Gastroesophageal sphincter (tissue), 4 donors: ENCODE data around the gene KRT15. TPM values are rescaled to one million over a fixed set of nuclear protein-coding genes. Genes with fewer than 3 reads are reported as not detected.
A peak's percentile ranks its signal among the peaks of the same experiment; 100 is the strongest.

Source experiments
- ATAC-seq: fragments of 150-250 bp; one replicate; pipeline ENCODE4 v1.9.1; 2016; ENCODE audit warnings: mild to moderate bottlenecking, moderate library complexity
- H3K27ac ChIP-seq, 4 donors: fragments of 200-600 bp; sonication (generic) in 3 of 4; 1 replicate in 3 of 4; 2 replicates in 1 of 4; pipeline ENCODE4 v1.5.1; 2016 to 2019
- H3K27me3 ChIP-seq: fragments of 200-600 bp; sonication (generic); one replicate; pipeline ENCODE4 v1.5.1; 2019
- H3K36me3 ChIP-seq, 2 donors: fragments of 200-600 bp; sonication (generic); one replicate each; pipeline ENCODE4 v1.5.1; 2019; ENCODE audit warnings: control low read depth in 1 of 2
- H3K4me1 ChIP-seq, 3 donors: fragments of 200-600 bp; sonication (generic); 1 replicate in 2 of 3; 2 replicates in 1 of 3; pipeline ENCODE4 v1.5.1; 2016 to 2019; ENCODE audit warnings: control low read depth in 2 of 3
- H3K4me3 ChIP-seq, 2 donors: fragments of 200-600 bp; sonication (generic); one replicate each; pipeline ENCODE4 v1.5.1; 2019; ENCODE audit warnings: mild to moderate bottlenecking in 1 of 2, moderate library complexity in 1 of 2
- H3K9me3 ChIP-seq, 3 donors: fragments of 200-600 bp; sonication (generic); one replicate each; pipeline ENCODE4 v1.5.1; 2017 to 2019; ENCODE audit warnings: control low read depth in 2 of 3
- CTCF ChIP-seq, 4 experiments: fragments of 200-600 bp in 2 of 4; fragments of 450-650 bp in 2 of 4; sonication (generic) in 1 of 4; IDR thresholded peaks; one replicate each; pipeline ENCODE4 v1.5.1; 2017 to 2019; ENCODE audit warnings: antibody characterized with exemption in 4 of 4, mild to moderate bottlenecking in 2 of 4, moderate library complexity in 2 of 4
- EP300 ChIP-seq: sonication (generic); formaldehyde crosslinking; IDR thresholded peaks from one replicate; pipeline ENCODE4 v1.6.1; 2017; ENCODE audit warnings: antibody characterized with exemption, mild to moderate bottlenecking
- POLR2A ChIP-seq, 2 donors: fragments of 450-650 bp; IDR thresholded peaks; one replicate each; pipeline ENCODE4 v1.6.1; 2017; ENCODE audit warnings: antibody characterized with exemption in 2 of 2, mild to moderate bottlenecking in 2 of 2, moderate library complexity in 1 of 2
- POLR2AphosphoS5 ChIP-seq: sonication (generic); formaldehyde crosslinking; IDR thresholded peaks from one replicate; pipeline ENCODE4 v1.6.1; 2017; ENCODE audit warnings: antibody characterized with exemption
- WGBS, 2 donors: methylation state at CpG; one replicate each; pipeline ENCODE4 v1.1.5; 2018; ENCODE audit warnings: low coverage in 1 of 2; 5-methylcytosine and 5-hydroxymethylcytosine counted together
- total RNA-seq, 4 donors: library from RNA; depleted of rRNA; stranded (reverse); fragments of >200 nt; gene quantifications; one replicate each; pipeline ENCODE4 v1.1.0, GENCODE V29; 2016

Gene KRT15
- total RNA-seq, 4 donors from 2014 or later = 1.2 to 129 (median 4.2) TPM

DNA sequence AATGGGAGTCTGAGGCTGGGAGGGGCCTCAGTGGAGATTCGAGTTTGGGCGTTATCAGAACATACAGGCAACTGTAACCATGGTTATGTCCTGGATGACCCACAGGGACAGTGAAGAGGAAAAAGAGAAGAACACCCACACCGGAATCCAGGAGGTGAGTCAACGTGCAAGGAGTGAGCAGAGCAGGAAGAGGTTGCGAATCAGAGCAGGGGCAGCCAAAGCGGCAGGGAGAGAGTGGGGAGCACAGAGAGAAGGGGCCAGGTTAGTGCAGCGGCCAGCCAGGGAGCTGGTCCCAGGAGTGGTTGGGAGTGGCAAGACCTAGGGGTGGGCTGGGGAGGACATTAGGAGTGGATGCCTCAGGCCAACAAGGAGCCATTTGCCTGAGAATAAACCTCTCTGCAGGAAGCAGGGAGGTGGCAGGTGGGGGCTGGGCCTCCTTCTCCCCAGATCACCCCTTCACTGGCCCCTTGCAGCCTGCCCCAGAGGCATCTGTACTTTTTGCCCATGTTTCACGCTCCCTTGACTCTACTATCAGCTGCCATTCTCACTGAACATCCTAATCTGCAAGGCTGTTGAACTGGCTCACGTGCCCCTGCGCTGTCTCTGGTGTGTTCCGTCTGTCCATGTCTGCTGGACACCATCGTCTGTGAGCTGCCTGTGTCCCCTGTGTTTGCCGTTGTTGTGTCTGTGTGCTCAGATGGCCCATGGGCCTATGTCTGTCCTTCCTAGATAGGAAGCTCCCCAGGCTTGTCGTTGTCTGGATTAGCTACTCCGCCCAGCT is 18.4 kb downstream of the KRT15 start:
- no peaks in the 10 kb centered on the region for H3K9me3 ChIP-seq
- no peaks in the 10 kb centered on the region for H3K36me3 ChIP-seq
- H3K27ac ChIP-seq = no peak overlapping the region
- 55 to 74% methylated on average over 7 to 10 of the region's 15 CpGs for WGBS, 2 donors
- peaks cover 0 to 8% (median 0%) of the 10 kb centered on the region in 3 donors for H3K4me1 ChIP-seq
- TF ChIP-seq CTCF (IDR thresholded peaks at IDR 0.05) (no peak), POLR2A (IDR thresholded peaks at IDR 0.05) (no peak), POLR2AphosphoS5 (no peak), EP300 (no peak)
- peaks cover 6% of the 10 kb centered on the region for H3K27me3 ChIP-seq
- no peak overlapping the region for H3K4me3 ChIP-seq
- no peak for ATAC-seq

DNA sequence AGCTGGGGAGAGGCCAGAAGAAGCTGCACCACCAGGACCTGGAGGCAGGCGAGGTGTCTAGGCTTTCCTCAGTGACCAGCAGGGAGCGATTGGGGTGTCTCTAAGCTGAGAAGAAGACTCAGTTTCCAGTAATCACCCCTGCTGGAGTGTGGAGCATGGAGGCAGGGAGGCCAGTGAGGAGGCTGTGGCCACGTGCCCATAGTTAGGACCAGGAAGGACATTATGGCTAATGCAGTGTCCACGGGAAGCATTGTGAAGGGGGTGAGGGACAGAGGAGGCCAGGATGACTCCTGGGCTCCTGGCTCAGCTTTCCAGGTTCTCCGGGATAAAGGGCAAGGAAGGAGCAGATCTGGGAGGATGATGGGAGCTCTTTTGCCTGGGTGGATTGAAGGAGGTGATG is 19.0 kb downstream of the KRT15 start:
- no peak for TF ChIP-seq POLR2A (IDR thresholded peaks at IDR 0.05)
- no peak for TF ChIP-seq EP300

GRCh38 chr17:41498276-41498675 is 20.4 kb downstream of the KRT15 start:
- no peak for ATAC-seq
- no peak for TF ChIP-seq POLR2A (IDR thresholded peaks at IDR 0.05)
- TF ChIP-seq POLR2AphosphoS5 = no peak
- TF ChIP-seq CTCF (IDR thresholded peaks at IDR 0.05) = no peak
- TF ChIP-seq EP300 = no peak
- H3K36me3 ChIP-seq = no peaks in the 10 kb centered on the region
- peaks cover 6% of the 10 kb centered on the region for H3K27me3 ChIP-seq
- no peaks in the 10 kb centered on the region for H3K9me3 ChIP-seq
- H3K4me3 ChIP-seq = no peak overlapping the region
- no peak overlapping the region for H3K27ac ChIP-seq
- no peaks in the 10 kb centered on the region for H3K4me1 ChIP-seq
- WGBS, 2 donors = 56 to 74% methylated on average over 5 of the region's 6 CpGs

More for the DNA sequence above, 19.0 kb downstream of the KRT15 start:
- H3K9me3 ChIP-seq = no peaks in the 10 kb centered on the region
- H3K27ac ChIP-seq = no peak overlapping the region
- H3K4me1 ChIP-seq = peaks cover 0 to 8% (median 0%) of the 10 kb centered on the region in 3 donors
- 67 to 90% methylated on average over 1 to 5 of the region's 5 CpGs for WGBS, 2 donors
- H3K4me3 ChIP-seq = no peak overlapping the region
- no peak for ATAC-seq
- H3K36me3 ChIP-seq = no peaks in the 10 kb centered on the region
- peaks cover 6% of the 10 kb centered on the region for H3K27me3 ChIP-seq

DNA sequence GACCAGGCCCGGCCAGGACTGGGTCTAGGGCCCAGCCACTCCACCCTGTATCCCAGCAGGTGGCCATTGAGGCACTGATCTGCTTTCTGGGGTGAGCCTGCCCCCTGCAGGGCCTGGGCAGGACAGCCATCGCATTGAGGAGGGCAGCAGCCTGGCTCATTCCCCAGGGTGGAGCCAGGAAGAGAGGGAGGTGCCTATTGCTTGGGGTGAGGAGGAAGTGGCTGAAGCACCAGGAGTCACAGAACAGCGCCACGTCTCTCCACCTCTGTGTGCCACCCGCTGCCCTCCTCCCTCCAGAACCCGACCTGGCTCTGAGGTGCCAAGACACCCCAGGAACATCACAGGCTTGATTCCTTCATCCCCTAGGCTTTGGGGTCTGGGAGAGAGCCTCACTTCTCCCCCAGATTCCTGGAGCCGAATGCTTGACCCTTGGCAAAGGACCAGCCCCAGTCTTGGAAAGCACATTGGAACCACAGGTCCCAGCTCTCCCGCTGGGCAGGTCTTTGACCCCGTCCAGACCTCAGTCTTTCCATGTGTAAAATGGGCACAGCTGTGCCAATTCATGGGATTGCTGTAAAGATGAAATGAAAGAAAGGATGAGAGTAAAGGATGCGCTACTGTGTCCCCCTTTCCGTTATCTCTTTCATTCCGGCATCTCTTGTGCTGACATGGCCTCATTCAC is 21.7 kb downstream of the KRT15 start:
- Histone ChIP-seq H3K9me3 (no peaks in the 10 kb centered on the region), H3K36me3 (no peaks in the 10 kb centered on the region), H3K27ac (no peak overlapping the region), H3K27me3 (peaks cover 6% of the 10 kb centered on the region), H3K4me1 (peaks cover 0 to 10% (median 5%) of the 10 kb centered on the region in 3 donors), H3K4me3 (no peak overlapping the region)
- ATAC-seq = peak; percentile 54
- TF ChIP-seq POLR2AphosphoS5 = no peak
- peak in 3 of 4 experiments; percentile 33 to 64 (median 54) for TF ChIP-seq CTCF (IDR thresholded peaks at IDR 0.05)
- 60 to 100% methylated on average over 3 to 7 of the region's 12 CpGs for WGBS, 2 donors

DNA sequence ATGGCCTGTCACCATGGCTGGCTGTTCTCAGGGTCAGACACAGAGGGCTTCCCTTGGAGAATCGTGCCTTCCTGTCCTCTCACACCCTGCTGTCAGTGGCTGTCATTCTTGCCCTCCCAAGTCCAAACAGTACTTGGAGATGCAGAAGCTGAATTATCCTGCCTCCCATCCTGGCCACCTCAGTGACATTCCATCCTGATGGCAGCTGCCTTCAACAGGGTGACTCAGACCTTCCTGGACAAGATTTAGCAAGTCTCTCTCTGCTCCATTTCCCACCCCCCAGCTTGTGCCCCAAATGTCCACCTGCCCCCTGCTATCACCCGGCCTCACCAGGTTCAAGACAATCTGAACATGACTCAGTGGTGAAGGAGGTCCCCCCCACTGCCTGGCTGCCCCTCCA is 24.2 kb downstream of the KRT15 start:
- peaks cover 6% of the 10 kb centered on the region for H3K27me3 ChIP-seq
- H3K4me3 ChIP-seq = no peak overlapping the region
- no CpG with 5 or more reads among the region's 2 CpGs for WGBS, 2 donors
- no peak for ATAC-seq
- no peak overlapping the region for H3K27ac ChIP-seq
- peaks cover 0 to 11% (median 5%) of the 10 kb centered on the region in 3 donors for H3K4me1 ChIP-seq
- H3K36me3 ChIP-seq = no peaks in the 10 kb centered on the region
- TF ChIP-seq EP300 (no peak), POLR2AphosphoS5 (no peak), POLR2A (IDR thresholded peaks at IDR 0.05) (no peak), CTCF (IDR thresholded peaks at IDR 0.05) (no peak)
- H3K9me3 ChIP-seq = no peaks in the 10 kb centered on the region
